Kidney epithelial cell (primary cell): ENCODE results near the gene GSTK1. TPM values are rescaled to one million over a fixed set of nuclear protein-coding genes. Genes with fewer than 3 reads are reported as not detected.
A peak's percentile ranks its signal among the peaks of the same experiment; 100 is the strongest.

Source experiments
- DNase-seq: peaks from one replicate; pipeline ENCODE4 v3.0.0-alpha.2; 2010; ENCODE audit warnings: low read depth
- H3K27me3 ChIP-seq: 2 replicates; pipeline ENCODE4 v1.6.0; 2011; ENCODE audit warnings: low read length; ENCODE audit not compliant: control insufficient read depth, insufficient read depth
- H3K36me3 ChIP-seq: 2 replicates; pipeline ENCODE4 v1.5.1; 2011; ENCODE audit warnings: low read length; ENCODE audit not compliant: control insufficient read depth, insufficient read depth
- H3K4me3 ChIP-seq: 2 replicates; pipeline ENCODE4 v1.5.1; 2011; ENCODE audit warnings: low read depth, mild to moderate bottlenecking, control low read depth, low read length
- total RNA-seq: library from RNA; depleted of rRNA; stranded (reverse); fragments of >200 nt; gene quantifications from 2 replicates; pipeline ENCODE4 v1.2.3, GENCODE V29; 2015
- TF ChIP-seq, protein P1 (sequence below): IDR thresholded peaks from 2 replicates; pipeline ENCODE4 v1.5.1; 2011; ENCODE audit warnings: mild to moderate bottlenecking, moderate library complexity, low read length, control low read depth, inconsistent platforms; ENCODE audit not compliant: insufficient read depth, poor library complexity, severe bottlenecking

Gene GSTK1
- total RNA-seq, 1 donor from 2014 or later: 139 TPM

DNA sequence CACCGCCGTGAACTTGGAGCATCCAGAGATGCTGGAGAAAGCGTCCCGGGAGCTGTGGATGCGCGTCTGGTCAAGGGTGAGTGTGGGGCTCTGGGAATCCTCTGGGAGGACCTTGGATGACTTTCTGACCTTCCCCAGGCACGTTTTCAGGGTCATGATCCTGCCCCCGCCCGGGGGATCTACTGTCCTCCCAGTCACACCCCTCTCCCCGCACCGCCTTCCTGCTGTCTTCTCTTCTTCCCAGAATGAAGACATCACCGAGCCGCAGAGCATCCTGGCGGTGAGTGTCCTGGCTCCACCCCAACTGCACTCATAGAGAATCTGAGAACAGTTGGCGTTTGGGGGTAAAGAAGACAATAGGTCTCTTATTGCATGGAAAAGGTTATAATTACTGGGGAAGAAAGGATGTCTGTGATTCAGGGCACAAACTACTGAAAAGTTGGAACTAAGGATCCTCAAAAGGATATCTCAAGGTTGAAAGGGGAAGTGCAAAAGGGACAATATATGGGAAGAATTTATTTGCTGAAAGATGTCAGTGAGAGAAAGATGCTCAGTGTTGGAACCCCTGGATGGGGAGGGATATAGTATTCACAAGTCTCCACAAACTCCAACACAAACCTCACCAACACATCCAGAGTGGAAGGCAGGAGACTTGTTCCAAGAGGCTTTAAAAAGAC lies 1.9 kb downstream of the GSTK1 start:
- no peaks in the 10 kb centered on the region for H3K27me3 ChIP-seq
- no peaks in the 10 kb centered on the region for H3K36me3 ChIP-seq
- no peak overlapping the region for H3K4me3 ChIP-seq
- no peak for DNase-seq
- TF ChIP-seq, protein P1, sequence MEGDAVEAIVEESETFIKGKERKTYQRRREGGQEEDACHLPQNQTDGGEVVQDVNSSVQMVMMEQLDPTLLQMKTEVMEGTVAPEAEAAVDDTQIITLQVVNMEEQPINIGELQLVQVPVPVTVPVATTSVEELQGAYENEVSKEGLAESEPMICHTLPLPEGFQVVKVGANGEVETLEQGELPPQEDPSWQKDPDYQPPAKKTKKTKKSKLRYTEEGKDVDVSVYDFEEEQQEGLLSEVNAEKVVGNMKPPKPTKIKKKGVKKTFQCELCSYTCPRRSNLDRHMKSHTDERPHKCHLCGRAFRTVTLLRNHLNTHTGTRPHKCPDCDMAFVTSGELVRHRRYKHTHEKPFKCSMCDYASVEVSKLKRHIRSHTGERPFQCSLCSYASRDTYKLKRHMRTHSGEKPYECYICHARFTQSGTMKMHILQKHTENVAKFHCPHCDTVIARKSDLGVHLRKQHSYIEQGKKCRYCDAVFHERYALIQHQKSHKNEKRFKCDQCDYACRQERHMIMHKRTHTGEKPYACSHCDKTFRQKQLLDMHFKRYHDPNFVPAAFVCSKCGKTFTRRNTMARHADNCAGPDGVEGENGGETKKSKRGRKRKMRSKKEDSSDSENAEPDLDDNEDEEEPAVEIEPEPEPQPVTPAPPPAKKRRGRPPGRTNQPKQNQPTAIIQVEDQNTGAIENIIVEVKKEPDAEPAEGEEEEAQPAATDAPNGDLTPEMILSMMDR: no peak

DNA sequence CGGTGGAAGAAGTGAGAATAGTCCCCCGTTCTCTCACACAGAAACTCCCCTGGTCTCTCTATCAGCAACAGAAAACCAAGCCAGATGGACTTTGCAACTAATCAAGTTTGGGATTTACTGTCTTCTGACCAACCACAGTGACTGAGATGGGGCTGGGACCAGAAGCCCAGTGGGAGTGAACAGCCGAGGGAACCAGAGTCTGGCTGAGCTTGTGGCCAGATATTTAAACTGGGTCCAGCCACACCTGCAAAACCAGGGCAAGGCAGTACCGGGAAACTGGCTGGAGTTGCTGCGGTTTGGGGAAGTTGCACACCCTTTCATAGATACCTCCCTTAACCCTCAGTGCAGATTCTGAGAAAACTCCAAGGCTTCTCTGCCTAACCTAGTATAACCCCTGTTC lies 6.0 kb downstream of the GSTK1 start:
- DNase-seq: no peak
- Histone ChIP-seq H3K27me3 (no peaks in the 10 kb centered on the region), H3K4me3 (no peak overlapping the region), H3K36me3 (no peaks in the 10 kb centered on the region)
- TF ChIP-seq, protein P1: no peak

DNA sequence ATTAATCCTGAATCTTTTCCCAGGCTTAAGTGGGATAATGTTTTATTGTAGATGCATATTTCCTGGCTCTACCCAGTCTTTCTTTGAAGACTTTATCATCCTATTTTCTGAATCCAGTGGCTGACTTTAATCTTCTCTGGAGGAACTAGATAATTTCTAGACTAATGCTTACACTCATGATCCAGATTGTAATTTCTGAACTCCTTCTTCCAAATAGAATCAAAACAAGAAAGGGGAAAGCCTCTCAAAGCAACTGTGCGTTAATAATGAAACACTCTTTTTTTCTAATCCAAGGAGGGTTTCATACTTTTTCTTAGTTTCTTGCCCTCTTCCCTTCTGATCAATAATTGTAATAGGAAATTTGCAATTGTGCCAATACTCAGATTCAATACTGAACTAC lies 8.0 kb downstream of the GSTK1 start:
- H3K36me3 ChIP-seq: no peaks in the 10 kb centered on the region
- DNase-seq: no peak
- H3K27me3 ChIP-seq: no peaks in the 10 kb centered on the region
- H3K4me3 ChIP-seq: no peak overlapping the region
- TF ChIP-seq, protein P1: no peak

DNA sequence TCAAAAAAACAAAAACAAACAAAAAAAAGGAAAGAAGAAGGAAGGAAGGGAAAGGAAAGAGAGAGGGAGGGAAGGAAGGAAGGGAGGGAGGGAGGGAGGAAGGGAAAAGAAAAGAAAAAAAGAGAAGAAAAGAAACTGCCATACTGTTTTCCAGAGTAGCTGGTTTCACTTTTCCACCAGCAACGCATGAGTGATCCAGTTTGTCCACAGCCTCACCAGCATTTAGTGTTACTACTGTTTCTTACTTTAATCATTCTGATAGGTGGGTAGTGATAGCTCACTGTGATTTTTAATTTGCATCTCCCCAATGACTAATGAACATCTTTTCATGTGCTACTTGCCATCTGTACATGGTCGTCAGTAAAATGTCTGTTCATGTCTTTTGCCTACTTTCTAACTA lies 9.6 kb downstream of the GSTK1 start:
- TF ChIP-seq, protein P1: no peak
- H3K27me3 ChIP-seq: no peaks in the 10 kb centered on the region
- no peak for DNase-seq
- H3K36me3 ChIP-seq: no peaks in the 10 kb centered on the region
- no peak overlapping the region for H3K4me3 ChIP-seq

DNA sequence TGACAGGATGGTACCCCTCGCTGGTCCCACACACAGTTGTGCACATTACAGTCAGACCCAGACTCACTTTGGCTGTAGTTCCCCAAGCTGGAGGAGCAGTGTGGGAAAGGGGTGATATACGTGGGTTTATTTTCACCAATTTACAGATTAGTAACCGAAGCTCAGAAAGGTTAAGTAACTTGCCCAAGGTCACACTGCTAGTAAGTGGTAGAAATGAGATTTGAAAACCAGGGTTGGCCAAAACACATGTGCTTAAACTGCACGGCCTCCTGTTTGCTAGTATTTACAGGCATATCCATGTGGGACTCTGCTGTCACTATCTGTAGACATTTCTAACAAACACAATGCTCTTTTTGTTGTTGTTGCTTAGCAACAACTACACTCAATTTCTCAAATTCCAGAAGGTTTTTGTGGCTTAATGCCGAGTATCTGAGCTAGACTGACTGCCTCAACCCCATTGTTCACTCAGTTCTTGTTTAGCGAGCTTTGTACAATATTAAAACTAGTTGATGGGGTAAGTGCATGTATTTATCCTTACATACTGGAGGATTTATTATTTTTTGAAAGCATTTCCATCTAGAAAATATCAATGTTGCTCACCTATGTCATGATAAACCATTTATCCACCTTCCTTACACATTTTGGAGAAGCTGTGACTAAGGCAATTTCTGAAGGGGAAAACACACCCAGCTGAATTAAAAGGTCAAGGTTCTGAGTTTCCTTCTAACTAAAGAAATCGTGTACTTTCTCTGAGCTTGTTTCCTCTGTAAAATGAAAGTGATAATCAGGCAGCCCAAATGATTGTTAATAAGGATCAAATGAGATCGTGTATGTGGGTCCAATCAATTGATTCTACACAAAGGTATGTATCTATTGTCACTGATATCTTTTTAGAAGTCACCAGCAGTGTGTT lies 16.2 kb downstream of the GSTK1 start:
- no peaks in the 10 kb centered on the region for H3K36me3 ChIP-seq
- H3K27me3 ChIP-seq: no peaks in the 10 kb centered on the region
- DNase-seq: peak; percentile 67
- TF ChIP-seq, protein P1: no peak
- H3K4me3 ChIP-seq: no peak overlapping the region
